ENCODE measurements around the gene FAM149A.

GRCh38 chr4:186151499-186151898, 47.0 kb downstream of the FAM149A start:
- TF ChIP-seq CTCF (IDR thresholded peaks at IDR 0.05; ENCODE audit: insufficient read depth, low read length, poor library complexity, severe bottlenecking) (no peak), EZH2phosphoT487 (conservative IDR thresholded peaks at IDR 0.05; ENCODE audit: low read length) (no peak)
